ENCODE data around the gene DAPP1. TPM values are rescaled to one million over a fixed set of nuclear protein-coding genes. Genes with fewer than 3 reads are reported as not detected.

DAPP1 gene
- total RNA-seq, 1 experiment from 2014 or later, result 30.6 TPM

GRCh38 chr4:99876946-99877345 is 60.3 kb downstream of the DAPP1 start:
- no peaks in the 10 kb centered on the region for H3K4me1 Mint-ChIP-seq (ENCODE audit: low read depth, unreplicated experiment)
- no peak for DNase-seq
- no peak overlapping the region for H3K4me3 Mint-ChIP-seq (ENCODE audit: low read depth, unreplicated experiment)
- H3K27me3 Mint-ChIP-seq (ENCODE audit: unreplicated experiment), result no peaks in the 10 kb centered on the region
- TF ChIP-seq CTCF (IDR thresholded peaks at IDR 0.05; ENCODE audit: unreplicated experiment), result no peak
- H3K9me3 Mint-ChIP-seq (ENCODE audit: low read depth, unreplicated experiment), result no peaks in the 10 kb centered on the region
- CTCF ChIA-PET, result no interaction called here
- BruUV-seq (replicated peaks), result no TSS peak
- intact Hi-C loops (cut with micrococcal nuclease; ENCODE audit: unreplicated experiment), result no loop called here
- H3K27ac Mint-ChIP-seq (ENCODE audit: unreplicated experiment), result no peak overlapping the region
- peaks cover 6% of the 10 kb centered on the region for H3K36me3 Mint-ChIP-seq (ENCODE audit: insufficient read depth, unreplicated experiment)

- Mint-ChIP-seq H3K4me3 (ENCODE audit: low read depth, unreplicated experiment) (no peak overlapping the region), H3K4me1 (ENCODE audit: low read depth, unreplicated experiment) (no peaks in the 10 kb centered on the region), H3K27ac (ENCODE audit: unreplicated experiment) (no peak overlapping the region), H3K27me3 (ENCODE audit: unreplicated experiment) (no peaks in the 10 kb centered on the region), H3K36me3 (ENCODE audit: insufficient read depth, unreplicated experiment) (peaks cover 6% of the 10 kb centered on the region), H3K9me3 (ENCODE audit: low read depth, unreplicated experiment) (no peaks in the 10 kb centered on the region)
- CTCF ChIA-PET, result interaction anchor here (1.2 kb wide), 1 partner anchor 15 kb away, joined by 3 read pairs; the partner anchor contains the start of gene LAMTOR3
- no TSS peak for BruUV-seq (replicated peaks)
- no peak for DNase-seq
- intact Hi-C loops (cut with micrococcal nuclease; ENCODE audit: unreplicated experiment), result no loop called here
- TF ChIP-seq CTCF (IDR thresholded peaks at IDR 0.05; ENCODE audit: unreplicated experiment), result no peak
Observed at GRCh38 chr4:99878604-99879003, 62.0 kb downstream of the DAPP1 start.

GRCh38 chr4:99879458-99879857 is 62.8 kb downstream of the DAPP1 start:
- Mint-ChIP-seq H3K9me3 (ENCODE audit: low read depth, unreplicated experiment) (no peaks in the 10 kb centered on the region), H3K4me3 (ENCODE audit: low read depth, unreplicated experiment) (no peak overlapping the region), H3K4me1 (ENCODE audit: low read depth, unreplicated experiment) (no peaks in the 10 kb centered on the region), H3K27ac (ENCODE audit: unreplicated experiment) (no peak overlapping the region), H3K36me3 (ENCODE audit: insufficient read depth, unreplicated experiment) (peaks cover 6% of the 10 kb centered on the region), H3K27me3 (ENCODE audit: unreplicated experiment) (no peaks in the 10 kb centered on the region)
- DNase-seq, result no peak
- no peak for TF ChIP-seq CTCF (IDR thresholded peaks at IDR 0.05; ENCODE audit: unreplicated experiment)
- intact Hi-C loops (cut with micrococcal nuclease; ENCODE audit: unreplicated experiment), result no loop called here
- CTCF ChIA-PET, result interaction anchor here (1.2 kb wide), 1 partner anchor 15 kb away, joined by 3 read pairs; the partner anchor contains the start of gene LAMTOR3
- no TSS peak for BruUV-seq (replicated peaks)

GRCh38 chr4:99885063-99885664 is 68.5 kb downstream of the DAPP1 start:
- Mint-ChIP-seq H3K4me3 (ENCODE audit: low read depth, unreplicated experiment) (no peak overlapping the region), H3K27ac (ENCODE audit: unreplicated experiment) (no peak overlapping the region), H3K9me3 (ENCODE audit: low read depth, unreplicated experiment) (no peaks in the 10 kb centered on the region), H3K27me3 (ENCODE audit: unreplicated experiment) (no peaks in the 10 kb centered on the region), H3K36me3 (ENCODE audit: insufficient read depth, unreplicated experiment) (peaks cover 4% of the 10 kb centered on the region), H3K4me1 (ENCODE audit: low read depth, unreplicated experiment) (no peaks in the 10 kb centered on the region)
- CTCF ChIA-PET, result interaction anchor here (0.7 to 1.0 kb wide), 3 partner anchors 73 to 1166 kb away, joined by 3 to 4 read pairs (median 3); no protein-coding TSS in a partner anchor
- intact Hi-C loops (cut with micrococcal nuclease; ENCODE audit: unreplicated experiment), result loop anchor here (2.0 to 5.0 kb wide), 2 partner anchors 68 to 323 kb away; partner anchors contain the start of genes DAPP1 and TRMT10A
- peak; percentile 11 for DNase-seq
- BruUV-seq (replicated peaks), result no TSS peak
- no peak for TF ChIP-seq CTCF (IDR thresholded peaks at IDR 0.05; ENCODE audit: unreplicated experiment)
